Stimulated activated CD4-positive, alpha-beta T cell treated with anti-CD3 and anti-CD28 coated beads, Interleukin-15, amount 100 ng/mL, for 1 hour (primary cell): ENCODE data around the gene NRAP.

Source experiments
- DNase-seq, 2 donors: peaks; one replicate each; pipeline ENCODE4 v3.0.0-alpha.2; 2020; ENCODE audit warnings: low read depth in 1 of 2, low spot score in 1 of 2

Gene NRAP

DNA sequence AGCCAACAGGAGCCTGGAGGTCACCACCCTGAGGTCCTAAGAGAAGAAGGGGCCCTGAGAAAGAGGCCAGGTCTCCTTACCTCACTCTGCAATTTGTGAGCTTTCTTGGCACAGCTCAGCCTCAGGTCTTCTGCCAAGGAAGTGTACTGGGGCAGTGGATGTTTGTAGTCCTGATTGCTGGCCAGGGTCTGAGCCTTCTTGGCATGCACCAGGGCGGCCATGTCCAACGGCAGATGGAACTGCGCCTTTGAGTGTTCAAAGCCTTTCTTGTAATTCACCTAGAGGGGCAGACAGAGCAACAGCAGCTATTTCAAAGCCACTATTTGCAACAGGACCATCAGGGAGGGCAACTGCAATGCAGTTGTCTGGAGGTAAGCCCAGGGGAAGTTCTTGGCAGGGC is 51.7 kb downstream of the NRAP start:
- DNase-seq, result no peak

DNA sequence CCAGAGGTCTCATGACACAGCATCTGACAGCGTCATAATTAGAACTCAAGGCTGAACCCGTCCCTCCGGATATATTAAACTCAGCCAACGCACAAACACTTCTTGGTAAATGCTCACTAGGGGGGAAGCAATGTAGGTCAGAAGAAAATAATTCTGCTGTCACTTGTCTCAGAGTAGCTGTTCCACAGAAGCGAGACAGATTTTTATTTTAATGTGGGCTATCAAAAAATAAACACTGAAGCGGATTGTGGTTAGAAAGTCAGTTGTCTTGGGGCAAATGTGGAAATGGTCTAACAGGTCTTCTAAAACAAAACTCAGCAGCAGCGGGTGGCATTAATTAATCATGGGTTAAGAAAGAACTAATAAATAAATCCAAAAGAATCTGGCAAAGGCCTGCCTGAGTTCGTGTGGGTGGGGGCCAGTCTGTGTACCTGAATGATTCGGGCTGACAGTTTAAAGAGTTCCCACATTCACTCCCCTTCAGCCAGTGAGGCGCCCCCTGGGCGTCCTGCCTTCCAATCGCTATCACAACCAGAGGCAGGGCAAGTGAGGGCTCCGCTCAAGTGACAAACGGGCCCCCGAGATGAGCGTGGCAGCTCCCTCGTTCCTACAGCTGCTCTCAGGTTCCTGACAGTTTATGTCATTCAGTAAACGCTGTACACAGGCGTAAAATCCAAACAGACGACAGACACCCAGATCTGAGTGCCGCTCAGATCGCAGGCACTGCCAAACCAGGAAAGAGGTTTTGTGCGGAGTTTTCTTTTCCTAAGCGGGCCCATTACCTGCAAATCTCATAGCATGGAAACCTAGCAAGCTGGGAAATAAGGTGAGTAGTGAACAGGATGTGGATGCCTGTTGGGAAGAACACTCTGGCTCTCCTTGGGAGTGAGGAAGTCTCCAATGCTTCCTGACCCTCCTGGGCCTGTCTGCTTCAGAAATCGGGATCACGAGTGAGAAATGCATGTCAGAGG is 52.9 kb downstream of the NRAP start:
- DNase-seq, result no peak

DNA sequence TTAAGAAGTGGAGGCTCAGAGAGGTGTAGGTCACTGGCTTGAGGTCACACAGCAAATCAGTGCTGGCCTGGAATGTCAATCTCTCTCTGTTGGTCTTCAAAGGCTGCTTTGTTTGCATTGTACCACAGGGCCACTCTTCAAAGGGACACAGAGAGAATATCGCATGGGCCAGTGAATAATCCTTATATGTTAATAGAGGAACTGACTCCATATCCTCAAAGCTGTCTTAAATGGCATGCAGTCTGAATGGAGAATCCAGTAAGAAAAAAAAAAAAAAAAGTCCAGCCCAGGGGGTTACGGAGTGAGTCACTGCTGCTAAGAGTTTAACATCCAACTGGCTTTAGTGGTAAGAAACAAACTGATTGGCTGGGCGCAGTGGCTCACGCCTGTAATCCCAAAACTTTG is 54.1 kb downstream of the NRAP start:
- DNase-seq, result no peak

DNA sequence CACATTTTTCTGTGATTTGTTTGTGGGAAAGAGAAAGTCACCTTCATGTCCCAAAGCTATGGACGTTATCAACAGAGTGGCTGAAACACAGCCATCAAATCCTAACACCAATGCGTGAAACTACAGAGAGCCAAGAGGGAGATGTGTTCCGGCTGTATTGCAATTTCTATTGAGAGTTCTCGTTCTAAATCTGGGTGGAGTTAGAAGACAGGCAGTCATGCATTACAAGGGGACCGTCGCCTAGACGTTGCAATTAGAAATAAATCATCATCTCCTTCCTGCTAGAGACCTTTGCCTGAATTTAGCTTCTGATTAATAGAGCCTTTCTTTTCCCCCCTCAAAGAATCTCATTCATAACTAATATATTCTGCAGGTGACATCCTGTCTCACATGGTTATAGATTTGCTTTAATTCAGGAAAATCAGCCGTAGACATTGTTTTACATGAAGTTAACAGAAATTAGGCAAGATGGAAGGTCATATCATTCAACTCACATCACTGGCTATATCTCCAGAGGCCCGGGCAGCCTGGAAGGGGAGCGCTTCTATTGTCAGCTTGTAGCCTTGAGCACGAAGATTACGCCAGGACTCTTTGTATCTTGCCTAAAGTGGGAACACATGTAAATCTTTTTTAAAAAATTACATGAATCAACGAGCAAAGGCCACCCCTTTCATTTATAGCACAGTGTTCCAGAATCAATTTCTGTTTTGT is 58.4 kb downstream of the NRAP start:
- DNase-seq, result no peak

DNA sequence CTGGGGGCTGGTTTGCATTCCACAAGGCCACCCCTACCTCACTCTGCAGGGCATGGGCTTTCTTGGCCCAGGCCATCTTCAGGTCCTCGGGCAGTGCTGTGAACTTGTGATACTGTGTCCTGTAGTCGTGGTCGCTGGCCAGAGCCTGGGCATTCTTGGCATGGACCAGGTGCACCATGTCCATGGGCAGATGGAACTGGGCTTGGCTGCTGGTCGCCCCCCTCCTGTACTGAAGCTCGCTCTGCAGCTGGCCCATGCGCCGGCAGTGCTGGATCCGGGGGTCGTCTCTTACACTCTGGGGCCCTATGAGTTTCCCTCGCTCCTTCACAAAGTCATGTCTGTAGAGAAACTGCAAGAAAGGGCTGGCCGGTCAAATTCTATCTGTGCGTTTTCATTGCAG is 59.3 kb downstream of the NRAP start:
- no peak for DNase-seq

DNA sequence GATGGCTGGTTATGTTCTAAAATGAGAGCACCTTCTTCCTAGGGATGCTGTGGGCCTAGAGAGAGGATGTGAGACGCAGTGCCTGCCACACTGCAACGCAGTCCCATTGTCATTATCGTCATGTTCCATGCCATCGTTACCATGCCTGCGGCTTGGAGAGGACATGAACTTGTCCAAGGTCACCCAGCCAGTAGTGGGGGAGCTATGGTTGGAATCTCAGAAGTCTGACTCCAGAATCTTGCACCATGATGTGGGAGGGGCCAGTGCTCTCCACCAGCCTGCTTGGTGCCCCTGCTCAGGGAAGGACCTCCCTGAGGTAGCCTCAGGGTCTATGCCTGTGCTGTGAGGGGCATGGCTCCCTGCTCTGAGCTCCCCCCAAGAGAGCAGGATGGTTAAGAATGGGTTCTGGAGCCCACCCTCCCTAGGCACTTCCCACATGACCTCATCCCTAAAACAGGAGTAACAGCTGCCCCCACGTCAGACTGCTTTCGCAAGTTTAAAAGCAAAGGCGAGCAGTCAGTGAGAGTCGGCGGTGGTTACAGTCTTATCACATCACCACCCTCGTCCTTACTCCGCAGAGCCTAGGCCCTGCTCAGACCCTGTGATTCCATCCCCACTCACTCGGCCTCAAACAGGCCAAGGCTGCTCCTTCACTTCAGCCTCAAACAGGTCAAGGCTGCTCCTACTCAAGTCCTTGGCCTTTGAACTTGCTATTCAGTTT is 60.6 kb downstream of the NRAP start:
- DNase-seq, result no peak

DNA sequence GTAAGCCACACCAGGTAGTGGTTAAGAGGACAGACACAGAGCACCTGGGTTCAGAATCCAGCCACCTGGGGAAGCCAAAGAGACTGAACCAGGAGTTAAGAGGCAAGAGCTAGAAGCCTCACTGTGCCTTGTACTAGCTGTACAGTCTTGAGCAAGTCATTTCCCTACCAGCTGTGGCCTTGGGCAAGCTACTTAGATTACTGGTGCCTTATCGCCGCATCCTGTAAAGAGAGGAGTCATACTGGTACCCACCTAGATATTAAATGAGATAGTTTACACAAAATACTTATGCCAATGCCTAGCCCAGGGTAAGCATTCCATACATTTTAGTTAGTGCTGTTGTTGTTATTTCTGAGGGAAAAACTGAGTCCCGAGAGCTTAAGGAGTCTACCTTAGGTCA is 63.3 kb downstream of the NRAP start:
- DNase-seq, result no peak

DNA sequence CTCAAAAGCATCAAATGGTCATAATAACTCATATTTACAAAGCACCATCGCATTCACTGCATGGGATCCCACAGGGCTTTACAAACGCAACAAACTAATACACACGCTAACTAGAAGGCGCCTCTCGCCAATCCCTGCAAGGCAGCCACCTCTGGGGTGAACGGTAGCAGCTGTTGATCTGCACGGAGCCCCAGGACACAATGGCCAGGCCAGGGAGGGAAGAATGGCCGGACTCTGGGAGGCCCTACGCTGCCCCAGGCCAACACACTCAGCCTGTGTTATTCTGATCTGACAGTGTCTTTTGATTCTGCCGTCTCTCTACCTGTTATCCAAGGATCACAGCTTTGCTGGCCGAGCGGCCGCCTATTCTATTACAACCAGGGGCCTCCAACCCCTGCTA is 69.2 kb downstream of the NRAP start:
- no peak for DNase-seq

DNA sequence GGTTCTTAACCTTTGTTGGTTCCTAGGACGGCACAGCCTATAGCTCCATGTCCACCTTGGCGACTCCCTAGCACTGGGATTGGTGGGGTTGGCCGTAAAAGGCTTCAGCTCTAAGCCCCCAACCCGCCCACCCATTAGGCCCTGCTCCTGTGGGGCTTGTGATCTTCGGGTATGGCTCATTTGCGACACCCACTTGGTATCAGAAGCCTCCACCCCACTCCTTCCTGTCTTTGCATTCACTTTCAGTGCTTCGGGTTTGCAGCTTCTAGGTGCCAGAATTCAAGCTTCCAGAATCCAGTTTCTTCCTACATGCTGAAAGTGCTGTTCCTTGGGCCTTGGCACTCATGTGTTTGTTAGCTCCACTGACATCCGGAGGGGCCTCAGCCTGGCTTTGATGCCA is 71.5 kb downstream of the NRAP start:
- no peak for DNase-seq

DNA sequence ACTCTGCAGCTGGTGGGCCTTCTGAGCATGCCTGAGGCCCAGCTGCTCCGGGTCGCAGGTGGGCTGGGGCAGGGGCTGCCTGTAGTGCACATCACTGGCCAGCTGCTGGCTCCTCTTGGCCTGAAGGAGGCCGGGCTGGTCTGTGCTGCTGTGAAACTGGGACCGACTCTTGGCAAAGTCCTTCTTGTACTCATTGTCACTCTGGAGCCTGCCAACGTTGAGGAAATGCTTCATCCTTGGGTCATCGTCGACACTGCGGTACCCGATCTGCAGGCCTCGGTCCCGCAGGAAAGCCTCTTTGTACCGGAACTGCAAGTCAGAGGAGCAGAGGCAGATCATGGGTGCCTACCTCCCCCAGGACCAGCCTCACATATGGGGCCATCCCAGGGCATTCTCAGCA is 73.3 kb downstream of the NRAP start:
- no peak for DNase-seq

DNA sequence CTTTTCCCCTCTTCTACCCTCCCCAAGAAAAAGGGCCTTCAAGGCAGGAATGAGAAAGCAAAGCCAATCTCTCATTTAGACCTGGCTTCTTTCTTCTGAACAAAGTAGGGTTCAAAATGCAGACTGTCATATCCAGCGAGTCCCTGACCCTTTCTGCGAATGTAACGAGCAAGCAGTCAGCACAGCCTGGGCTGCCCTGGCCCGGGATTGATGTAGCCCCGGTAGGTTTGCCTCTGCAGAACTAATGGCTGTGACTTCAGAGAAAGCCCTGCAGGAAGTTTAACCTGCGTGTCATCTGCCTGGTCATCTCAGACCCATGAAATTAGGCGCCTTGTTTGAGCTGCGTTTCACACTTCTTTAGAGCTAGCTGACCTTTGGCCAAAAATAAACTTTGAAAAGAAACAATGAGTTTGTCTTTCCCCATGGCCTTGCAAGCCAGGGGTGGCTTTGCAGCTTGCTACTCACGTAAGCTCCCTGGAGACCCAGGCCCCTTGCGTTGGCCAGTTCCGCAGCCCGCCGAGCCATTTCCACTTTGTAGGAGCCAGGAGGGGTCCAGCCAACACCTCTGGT is 74.6 kb downstream of the NRAP start:
- no peak for DNase-seq

DNA sequence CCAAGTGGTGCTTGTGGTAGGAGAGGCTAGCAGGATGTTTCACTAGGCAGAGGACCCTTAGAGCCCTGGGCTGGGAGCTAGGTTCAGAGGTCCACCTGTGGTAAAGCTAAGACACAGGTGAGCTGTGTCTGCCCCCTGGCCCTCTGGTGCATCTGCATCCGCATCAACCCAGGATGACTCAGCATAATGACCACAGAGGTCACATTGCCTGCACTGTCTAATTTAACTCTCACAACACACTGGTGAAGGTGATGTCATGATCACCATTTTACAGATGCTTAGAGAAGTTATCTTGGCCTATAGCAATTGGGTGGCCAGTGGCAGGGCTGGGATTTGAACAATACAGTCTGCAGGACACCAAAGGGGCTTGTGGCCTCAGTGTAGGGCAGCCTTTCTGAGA is 77.9 kb downstream of the NRAP start:
- no peak for DNase-seq

DNA sequence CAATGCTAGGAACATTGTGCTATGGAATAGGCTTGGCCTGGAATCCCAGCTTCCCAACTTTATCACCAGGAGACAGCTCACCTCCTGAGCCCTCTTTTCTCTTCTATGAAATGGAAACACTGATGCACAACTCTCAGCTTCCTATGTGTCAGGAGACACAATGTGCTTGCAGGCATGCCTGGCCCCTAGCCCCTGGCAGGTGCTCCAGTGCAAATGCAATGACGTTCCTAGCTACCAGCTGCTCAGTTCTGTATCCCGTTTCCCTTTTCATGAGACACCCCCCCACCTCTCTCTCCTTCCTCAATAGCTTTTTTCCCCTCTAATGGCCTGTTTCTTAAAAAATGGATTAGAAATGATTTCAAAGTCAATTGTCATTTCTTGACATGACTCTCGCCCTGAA is 80.3 kb downstream of the NRAP start:
- no peak for DNase-seq

DNA sequence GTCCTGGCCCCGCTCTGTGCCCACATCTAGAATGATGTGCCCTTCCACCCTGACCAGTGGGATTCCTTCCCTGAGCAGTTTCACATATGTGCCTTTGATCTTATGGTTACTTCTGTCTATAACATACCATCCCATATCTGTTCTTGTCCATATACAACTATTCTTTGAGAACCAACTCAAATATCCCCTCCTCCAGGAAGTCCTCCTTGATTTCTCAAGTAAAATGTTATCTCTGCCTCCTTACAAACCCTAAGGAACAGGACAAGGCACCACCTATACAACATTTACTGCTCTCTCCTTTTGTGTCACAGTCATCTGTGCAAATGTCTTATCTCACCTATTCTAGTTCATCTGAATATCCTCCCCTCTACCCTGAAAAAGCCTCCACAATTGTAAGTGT is 82.7 kb downstream of the NRAP start:
- DNase-seq, result no peak

DNA sequence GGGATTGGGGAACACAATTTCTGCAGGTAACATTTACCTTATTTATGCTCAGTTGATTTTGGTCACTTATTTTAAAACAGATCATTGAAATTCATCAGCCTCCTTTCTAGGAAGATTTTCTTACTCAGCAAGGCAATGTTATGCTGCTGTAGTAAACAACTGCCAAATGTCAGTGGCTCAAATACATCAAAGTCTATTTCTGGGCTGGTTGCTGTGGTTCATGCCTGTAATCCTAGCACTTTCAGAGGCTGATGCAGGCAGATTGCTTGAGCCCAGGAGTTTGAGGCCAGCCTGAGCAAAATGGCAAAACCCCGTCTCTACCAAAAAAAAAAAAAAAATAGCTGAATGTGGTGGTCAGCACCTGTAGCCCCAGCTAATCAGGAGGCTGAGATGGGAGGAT is 85.1 kb downstream of the NRAP start:
- no peak for DNase-seq

DNA sequence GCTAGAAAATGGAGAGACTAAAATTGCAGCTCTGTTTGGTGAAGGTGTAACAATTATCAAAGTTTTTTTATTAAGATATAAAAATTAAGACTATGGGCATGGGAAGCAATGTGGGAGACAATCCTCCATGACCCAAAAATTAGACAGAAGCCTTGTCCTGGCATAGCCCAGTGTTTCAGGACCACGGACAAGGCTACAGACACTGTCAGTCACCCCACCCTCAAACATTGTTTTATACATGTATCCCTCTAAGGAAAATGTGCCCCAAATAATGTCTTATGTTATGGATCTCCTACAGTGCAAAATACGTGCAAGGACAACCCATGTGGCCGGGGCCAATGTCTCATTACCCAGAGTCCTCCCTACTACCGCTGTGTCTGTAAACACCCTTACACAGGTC is 87.0 kb downstream of the NRAP start:
- DNase-seq, result no peak

DNA sequence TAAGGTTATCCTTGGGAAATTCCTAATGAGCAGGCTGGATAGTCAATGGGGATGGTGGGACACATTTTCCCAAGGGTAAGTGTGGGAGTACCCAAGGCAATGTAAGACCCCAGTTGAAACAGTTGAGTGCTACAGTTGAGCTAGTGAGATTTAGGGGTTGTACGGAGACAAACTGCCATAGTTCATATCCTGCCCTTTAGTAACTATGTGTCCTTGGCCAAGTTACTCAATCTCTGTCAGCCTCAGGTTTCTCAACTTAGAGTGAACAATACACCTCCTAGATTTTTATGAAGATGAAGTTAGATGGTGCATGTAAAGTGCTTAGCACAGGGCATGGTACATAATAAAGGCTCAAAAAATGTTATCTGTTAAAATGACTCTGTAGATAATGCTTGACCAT is 90.5 kb downstream of the NRAP start:
- no peak for DNase-seq

DNA sequence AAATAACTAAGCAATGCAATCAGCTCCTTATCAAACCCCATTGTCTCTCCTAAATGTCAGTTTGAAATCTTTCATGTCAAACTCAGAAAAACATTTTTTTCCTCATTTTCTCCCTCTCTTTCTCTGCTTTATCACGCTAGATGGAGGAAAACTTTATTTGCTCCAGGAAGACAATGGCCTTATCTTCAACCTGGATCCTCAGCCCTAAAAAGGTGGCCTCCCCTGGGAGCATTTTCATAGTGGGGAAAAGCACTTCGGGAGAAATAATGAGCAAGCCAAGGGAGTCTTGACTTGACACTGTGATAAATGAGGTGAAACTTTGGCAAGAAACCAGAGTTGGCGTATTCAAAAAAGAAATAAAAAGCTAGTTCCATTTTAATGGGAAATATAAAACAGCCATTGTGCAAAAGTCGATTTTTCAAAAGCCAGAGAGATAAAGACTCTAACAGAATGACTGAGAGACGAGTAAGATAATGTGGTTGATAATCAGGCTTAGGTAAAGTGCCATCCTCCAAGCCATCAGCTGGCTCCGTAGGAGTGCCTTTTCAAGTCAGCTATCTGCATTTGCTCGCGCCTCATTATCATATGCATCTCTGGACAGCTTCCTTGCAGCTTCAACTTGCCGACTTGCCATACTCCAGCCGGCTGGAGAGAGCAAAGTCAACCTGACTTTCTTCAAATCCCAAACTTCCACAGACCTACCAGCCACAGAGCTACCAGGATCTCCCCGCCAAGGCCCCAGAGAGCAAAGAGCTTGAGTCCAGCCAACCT is 91.1 kb downstream of the NRAP start:
- no peak for DNase-seq

DNA sequence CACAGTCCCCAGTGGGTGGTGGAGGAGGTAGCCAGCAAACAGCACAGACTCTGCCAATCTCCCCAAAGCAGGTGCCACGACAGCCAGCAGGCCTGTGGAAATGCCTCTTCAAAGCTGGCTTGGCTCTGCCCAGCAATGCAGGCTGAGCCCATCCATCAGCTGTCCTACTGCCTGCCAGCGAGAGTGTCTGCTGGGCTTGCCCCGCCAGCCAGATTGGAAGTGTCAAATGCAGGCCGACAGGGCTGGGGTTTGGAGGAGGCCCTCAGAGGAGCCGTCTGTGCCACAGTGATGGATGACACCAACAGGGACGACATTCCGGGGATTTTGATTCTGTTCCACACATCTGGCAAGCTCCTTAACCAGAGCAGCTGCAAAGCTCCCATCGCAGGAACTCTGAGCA is 94.3 kb downstream of the NRAP start:
- DNase-seq, result no peak

DNA sequence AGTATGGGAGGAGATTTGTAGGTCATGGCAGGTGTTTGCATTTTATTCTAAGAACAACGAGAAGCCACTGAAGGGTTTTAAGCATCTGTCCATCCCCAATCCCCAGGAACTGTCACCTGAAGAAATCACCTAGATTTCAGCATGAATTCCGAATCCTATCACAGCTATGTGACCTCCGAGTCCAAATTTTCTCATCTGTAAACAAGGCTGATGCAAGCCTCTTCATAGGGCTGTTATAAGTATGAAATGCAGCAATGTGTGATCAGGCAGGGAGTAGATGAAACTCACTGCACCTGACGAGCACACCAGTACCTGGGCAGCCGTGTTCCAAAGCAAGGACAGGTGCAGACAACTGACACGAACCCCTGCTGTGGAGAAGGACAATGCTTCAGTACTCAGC is 97.0 kb downstream of the NRAP start:
- DNase-seq, result no peak

DNA sequence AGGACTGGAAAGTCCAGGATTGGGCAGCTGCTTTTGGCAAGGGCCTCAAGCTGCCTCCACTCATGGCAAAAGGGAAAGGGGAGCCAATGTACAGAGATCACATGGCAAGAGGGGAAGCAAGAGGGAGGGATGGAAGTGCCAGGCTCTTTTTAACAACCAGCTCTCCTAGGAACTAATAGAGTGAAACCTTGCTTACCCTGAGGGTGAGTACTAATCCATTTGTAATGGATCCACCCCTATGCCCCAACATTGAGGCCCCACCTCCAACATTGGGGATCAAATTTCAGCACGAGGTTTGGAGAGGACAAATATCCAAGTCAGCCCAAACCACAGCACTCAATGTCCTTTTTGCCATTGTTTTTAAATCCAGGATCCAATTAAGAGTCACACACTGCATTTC is 98.5 kb downstream of the NRAP start:
- DNase-seq, result no peak
